Gastrocnemius medialis (tissue), 4 donors: ENCODE measurements around the gene SORBS1. TPM values are rescaled to one million over a fixed set of nuclear protein-coding genes. Genes with fewer than 3 reads are reported as not detected.

Source experiments
- ATAC-seq, 2 donors: fragments of 150-250 bp; one replicate each; pipeline ENCODE4 v1.9.1; 2016
- DNase-seq, 2 donors: peaks; one replicate each; pipeline ENCODE4 v3.0.0-alpha.2; 2019
- H3K27ac ChIP-seq, 4 donors: fragments of 200-600 bp; sonication (generic); 1 replicate in 1 of 4; 2 replicates in 3 of 4; pipeline ENCODE4 v1.5.1; 2016 to 2018; ENCODE audit warnings: mild to moderate bottlenecking in 2 of 4, moderate library complexity in 1 of 4
- H3K27me3 ChIP-seq, 3 donors: fragments of 200-600 bp; sonication (generic) in 2 of 3; 1 replicate in 1 of 3; 2 replicates in 2 of 3; pipeline versions ENCODE4 v1.5.1 to v1.6.0; 2016 to 2019; ENCODE audit warnings: mild to moderate bottlenecking in 1 of 3, moderate library complexity in 1 of 3
- H3K36me3 ChIP-seq, 2 donors: fragments of 200-600 bp; sonication (generic) in 1 of 2; one replicate each; pipeline ENCODE4 v1.5.1; 2017 to 2018
- H3K4me1 ChIP-seq, 2 donors: fragments of 200-600 bp; sonication (generic) in 1 of 2; one replicate each; pipeline ENCODE4 v1.5.1; 2016 to 2017; ENCODE audit warnings: mild to moderate bottlenecking in 2 of 2
- H3K4me3 ChIP-seq, 4 donors: fragments of 200-600 bp; sonication (generic) in 3 of 4; 1 replicate in 1 of 4; 2 replicates in 3 of 4; pipeline ENCODE4 v1.5.1; 2016 to 2019; ENCODE audit warnings: mild to moderate bottlenecking in 2 of 4
- H3K9me3 ChIP-seq, 3 donors: fragments of 200-600 bp; sonication (generic) in 2 of 3; 1 replicate in 1 of 3; 2 replicates in 2 of 3; pipeline ENCODE4 v1.5.1; 2016 to 2019
- CTCF ChIP-seq, 5 experiments: fragments of 450-650 bp in 3 of 5; fragments of 200-600 bp in 2 of 5; sonication (generic) in 2 of 5; IDR thresholded peaks in 4 of 5; conservative IDR thresholded peaks in 1 of 5; 1 replicate in 4 of 5; 2 replicates in 1 of 5; pipeline ENCODE4 v1.5.1; 2016 to 2019; ENCODE audit warnings: antibody characterized with exemption in 5 of 5, mild to moderate bottlenecking in 3 of 5, moderate library complexity in 3 of 5
- POLR2A ChIP-seq, 2 donors: fragments of 450-650 bp; IDR thresholded peaks; one replicate each; pipeline ENCODE4 v1.6.1; 2017; ENCODE audit warnings: antibody characterized with exemption in 2 of 2, mild to moderate bottlenecking in 2 of 2, moderate library complexity in 2 of 2
- in situ Hi-C, 4 donors: fragments of 200-750 bp; cut with MboI; loops; one replicate each; pipeline versions ENCODE4 v1.15.0 to v1.8.0; 2017; ENCODE audit warnings: low sequenced_read_pairs in 4 of 4
- intact Hi-C: fragments of 100-400 bp; cut with DNase I; formaldehyde crosslinking; loops from one replicate; pipeline ENCODE4 v1.15.1; 2023; ENCODE audit warnings: low total_unique reads
- total RNA-seq, 4 donors: library from RNA; depleted of rRNA; stranded (reverse); fragments of >200 nt; gene quantifications; one replicate each; pipeline versions ENCODE4 v1.1.0 to v1.2.3, GENCODE V29; 2016

The SORBS1 gene
- total RNA-seq, 4 donors from 2014 or later, result 146 to 331 (median 186) TPM

- no peak for TF ChIP-seq POLR2A (IDR thresholded peaks at IDR 0.05)
- no peak for TF ChIP-seq CTCF (IDR thresholded peaks at IDR 0.05 in 4 of 5, conservative IDR thresholded peaks at IDR 0.05 in 1 of 5)
- H3K36me3 ChIP-seq, result no peaks in the 10 kb centered on the region
- H3K9me3 ChIP-seq, result no peaks in the 10 kb centered on the region
- H3K4me3 ChIP-seq, result peak overlapping the region in 2 of 4 donors; percentile 25 to 27
- in situ Hi-C loops (loop anchor here in 1 of 4 donors (10.0 kb wide), 1 partner anchor 197 kb away; no protein-coding TSS in a partner anchor), intact Hi-C loops (no loop called here)
- H3K27me3 ChIP-seq, result no peaks in the 10 kb centered on the region
- peak overlapping the region in 2 of 4 donors; percentile 14 to 40 for H3K27ac ChIP-seq
- peaks cover 25 to 28% of the 10 kb centered on the region in 2 donors for H3K4me1 ChIP-seq
- peak in 1 of 2 donors; percentile 35 for ATAC-seq
- no peak for DNase-seq
Observed at GRCh38 chr10:95572131-95572820, 11.1 kb upstream of the SORBS1 start.

GRCh38 chr10:95571390-95571789 lies 10.2 kb upstream of the SORBS1 start:
- ATAC-seq, result no peak
- H3K27me3 ChIP-seq, result no peaks in the 10 kb centered on the region
- no peak overlapping the region for H3K4me3 ChIP-seq
- peaks cover 25 to 28% of the 10 kb centered on the region in 2 donors for H3K4me1 ChIP-seq
- intact Hi-C loops, result no loop called here
- in situ Hi-C loops, result loop anchor here in 1 of 4 donors (10.0 kb wide), 1 partner anchor 197 kb away; no protein-coding TSS in a partner anchor
- TF ChIP-seq POLR2A (IDR thresholded peaks at IDR 0.05) (no peak), CTCF (IDR thresholded peaks at IDR 0.05 in 4 of 5, conservative IDR thresholded peaks at IDR 0.05 in 1 of 5) (no peak)
- no peak overlapping the region for H3K27ac ChIP-seq
- DNase-seq, result no peak
- no peaks in the 10 kb centered on the region for H3K36me3 ChIP-seq
- no peaks in the 10 kb centered on the region for H3K9me3 ChIP-seq

GRCh38 chr10:95569368-95569767 lies 8.2 kb upstream of the SORBS1 start:
- no peak for DNase-seq
- H3K27me3 ChIP-seq, result no peaks in the 10 kb centered on the region
- H3K4me1 ChIP-seq, result peaks cover 16 to 18% of the 10 kb centered on the region in 2 donors
- H3K9me3 ChIP-seq, result no peaks in the 10 kb centered on the region
- H3K36me3 ChIP-seq, result no peaks in the 10 kb centered on the region
- no peak for ATAC-seq
- H3K27ac ChIP-seq, result no peak overlapping the region
- intact Hi-C loops, result no loop called here
- in situ Hi-C loops, result no loop called here
- H3K4me3 ChIP-seq, result no peak overlapping the region
- TF ChIP-seq CTCF (IDR thresholded peaks at IDR 0.05 in 4 of 5, conservative IDR thresholded peaks at IDR 0.05 in 1 of 5), result no peak
- no peak for TF ChIP-seq POLR2A (IDR thresholded peaks at IDR 0.05)

GRCh38 chr10:95567903-95568630 lies 6.9 kb upstream of the SORBS1 start:
- H3K27me3 ChIP-seq, result no peaks in the 10 kb centered on the region
- no peaks in the 10 kb centered on the region for H3K36me3 ChIP-seq
- peaks cover 7 to 11% of the 10 kb centered on the region in 2 donors for H3K4me1 ChIP-seq
- H3K9me3 ChIP-seq, result no peaks in the 10 kb centered on the region
- in situ Hi-C loops, result no loop called here
- intact Hi-C loops, result no loop called here
- H3K4me3 ChIP-seq, result no peak overlapping the region
- DNase-seq (no peak), ATAC-seq (no peak)
- TF ChIP-seq CTCF (IDR thresholded peaks at IDR 0.05 in 4 of 5, conservative IDR thresholded peaks at IDR 0.05 in 1 of 5) (no peak), POLR2A (IDR thresholded peaks at IDR 0.05) (no peak)
- H3K27ac ChIP-seq, result no peak overlapping the region
